NOMO-1 treated with dmso at 0.1 percent for 144 hours (cell line): ENCODE data around the gene NOVA2.

Experiments used
- DNase-seq: peaks from one replicate; lab custom pipeline; 2025; ENCODE audit not compliant: unreplicated experiment; lab: John Stamatoyannopoulos, UW

Gene NOVA2

DNA sequence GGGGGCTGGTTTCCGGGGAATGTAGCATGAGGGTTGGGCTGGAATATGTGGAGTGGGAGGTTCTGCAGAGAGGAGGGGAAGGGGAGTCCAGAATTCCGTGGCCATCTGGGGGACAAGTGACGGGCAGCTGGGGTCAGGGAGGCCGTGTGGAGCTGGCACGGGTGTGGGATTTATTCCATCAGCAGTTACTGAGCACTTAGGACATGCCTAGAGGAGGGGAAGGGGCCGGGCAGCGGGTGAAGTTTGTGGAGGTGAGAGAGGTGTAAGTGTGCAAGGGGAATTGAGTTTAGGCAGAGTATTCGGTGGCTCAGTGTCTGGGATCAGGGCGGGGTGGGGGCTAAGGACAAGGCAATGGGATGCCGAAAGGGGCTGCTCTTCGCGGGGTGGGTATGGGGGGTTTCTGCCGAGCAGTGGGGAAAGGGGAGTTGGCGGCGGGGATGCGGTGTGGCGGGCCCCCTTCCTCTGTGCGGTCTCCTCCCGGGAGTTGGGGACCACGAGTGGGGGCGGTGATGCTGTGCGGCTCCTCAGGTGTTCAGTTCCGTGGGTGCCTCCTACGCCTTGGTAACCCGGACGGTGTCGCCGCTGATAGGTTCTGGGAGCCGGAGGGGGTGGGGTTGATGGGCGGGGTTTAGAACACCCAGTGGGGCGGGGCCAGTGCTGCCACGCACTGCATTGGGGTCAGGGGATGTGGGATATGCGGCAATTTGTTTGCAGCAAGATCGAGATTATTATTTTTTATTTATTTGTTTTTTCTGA is 27.0 kb upstream of the NOVA2 start:
- no peak for DNase-seq

DNA sequence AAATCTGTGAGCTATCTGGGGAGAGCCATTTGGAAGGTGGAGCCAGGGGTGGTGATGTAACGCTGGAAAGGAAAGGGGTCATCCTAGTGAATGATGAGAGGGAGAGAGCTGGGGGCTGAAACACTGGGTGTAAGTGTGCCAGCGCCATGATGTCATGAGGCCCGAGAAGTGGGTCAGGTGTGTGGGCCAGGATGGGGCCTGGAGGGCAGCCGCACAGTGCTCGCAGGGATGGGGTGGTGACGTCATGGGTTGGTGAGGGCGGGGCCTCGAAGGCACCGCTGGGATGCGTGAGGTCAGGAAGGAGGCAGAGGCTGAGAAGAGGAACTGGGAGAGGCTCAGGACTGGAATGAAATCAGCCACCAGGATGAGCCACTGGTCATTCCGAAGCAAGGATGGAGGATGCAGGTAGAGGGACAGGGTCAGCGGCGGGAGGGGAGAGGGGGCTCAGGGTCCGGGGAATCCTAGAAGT is 26.0 kb upstream of the NOVA2 start:
- DNase-seq = no peak

DNA sequence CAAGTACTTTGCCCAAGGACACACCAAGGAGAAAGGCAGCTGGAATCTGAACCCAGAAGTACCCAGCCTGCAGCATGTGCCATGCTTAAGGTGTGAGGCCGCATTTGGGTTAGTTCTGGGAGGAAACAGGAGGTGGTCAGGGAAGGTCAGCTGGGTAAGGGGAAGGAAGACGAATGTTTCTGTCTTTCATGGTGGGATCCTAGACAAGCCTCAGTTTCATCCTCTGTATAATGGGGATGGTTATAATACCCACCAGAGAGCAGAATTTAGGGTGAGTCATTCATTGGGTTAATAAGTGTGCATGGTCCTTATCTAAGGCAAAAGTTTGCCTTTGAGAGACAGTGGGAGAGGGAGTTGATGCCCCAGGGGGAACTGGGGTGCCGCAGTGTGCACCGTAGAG is 25.2 kb upstream of the NOVA2 start:
- no peak for DNase-seq

DNA sequence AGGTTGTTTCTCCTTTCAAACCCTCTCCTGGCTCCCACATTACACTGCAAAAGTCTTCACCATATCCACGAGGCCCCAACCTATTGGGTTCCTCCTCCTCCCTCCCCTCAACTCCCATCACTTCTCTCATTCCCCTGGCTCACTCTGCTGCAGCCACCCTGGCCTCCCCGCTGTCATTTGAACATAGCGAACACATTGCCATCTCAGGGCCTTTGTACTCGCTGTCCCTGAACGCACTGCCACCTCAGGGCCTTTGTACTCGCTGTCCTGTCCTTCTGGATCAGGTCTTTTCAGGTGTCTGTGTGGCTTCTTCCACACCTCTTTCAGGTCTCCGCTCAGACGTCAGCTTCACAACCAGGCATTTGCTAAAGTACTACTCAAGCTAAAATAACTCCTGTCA is 23.3 kb upstream of the NOVA2 start:
- DNase-seq = no peak

DNA sequence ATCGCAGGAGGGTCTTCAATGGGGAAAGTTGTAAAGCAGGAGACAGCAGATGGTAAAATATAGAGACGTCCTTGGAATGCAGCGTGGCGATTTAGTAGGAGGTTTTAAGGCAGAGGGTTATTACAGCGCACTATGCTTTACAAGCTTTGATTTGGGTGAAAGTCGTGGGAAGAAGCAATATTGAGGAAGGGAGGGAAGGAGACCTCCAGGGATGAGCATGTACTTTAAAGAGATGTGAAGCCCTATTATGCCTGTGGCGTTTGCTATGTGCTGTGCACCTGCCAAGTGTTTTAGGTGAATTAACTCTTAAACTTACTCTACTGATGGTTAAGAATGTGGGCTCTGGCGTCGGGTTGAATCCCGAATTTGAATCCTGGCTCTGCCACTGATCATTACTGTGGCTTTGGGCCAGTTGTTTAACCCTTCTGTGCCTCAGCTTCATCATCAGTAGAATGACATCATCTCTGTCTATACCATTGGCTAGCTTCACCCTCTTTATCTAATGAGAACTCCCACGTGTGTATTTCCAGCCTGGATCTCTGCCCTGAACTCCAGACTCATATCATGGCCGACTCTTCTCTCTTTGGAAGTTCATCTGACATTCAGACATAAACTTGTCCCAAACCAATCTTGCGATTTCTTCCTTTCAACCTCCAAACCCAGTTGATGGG is 22.2 kb upstream of the NOVA2 start:
- no peak for DNase-seq

DNA sequence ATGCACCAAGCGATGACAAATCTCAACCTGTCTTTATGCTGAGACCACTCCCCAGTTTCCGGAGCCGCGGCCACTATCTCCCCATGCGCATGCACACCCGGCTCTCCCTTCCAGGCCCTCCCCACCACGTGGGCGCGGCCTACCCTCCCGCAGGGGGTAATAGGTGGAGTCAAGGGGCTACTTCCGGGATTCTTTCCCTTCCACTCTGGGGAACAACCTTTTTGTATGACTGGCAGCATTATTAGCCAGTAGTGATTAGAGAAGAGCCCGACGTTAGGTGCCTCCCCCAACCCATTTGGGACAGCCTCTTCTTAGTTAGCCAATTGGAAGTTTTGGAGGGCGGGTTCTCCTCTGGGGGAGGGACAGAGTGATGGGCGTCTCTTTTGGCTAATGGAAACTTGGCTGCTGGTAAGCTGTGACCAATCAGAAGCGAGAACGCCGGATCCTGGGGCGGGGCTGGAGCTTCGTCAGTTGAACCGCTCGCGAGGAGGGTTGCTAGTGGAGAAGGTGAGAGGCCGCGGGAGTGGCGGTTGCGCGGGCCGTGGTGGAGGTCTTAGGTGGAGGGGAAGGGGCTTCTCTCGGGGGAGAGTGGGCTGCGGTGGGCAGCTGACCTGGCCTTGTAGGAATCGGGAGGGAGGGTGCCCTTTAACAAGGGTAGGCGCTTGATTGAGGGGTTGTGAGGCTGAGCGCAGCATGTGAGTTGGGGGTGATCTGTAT is 21.5 kb upstream of the NOVA2 start, which contains the start of gene CCDC61:
TSS of gene CCDC61 (plus strand) at position 470 of the 717 bp plus-strand sequence. CDS start 7,552 bp downstream, outside the sequence.
- DNase-seq = peak; percentile 98

DNA sequence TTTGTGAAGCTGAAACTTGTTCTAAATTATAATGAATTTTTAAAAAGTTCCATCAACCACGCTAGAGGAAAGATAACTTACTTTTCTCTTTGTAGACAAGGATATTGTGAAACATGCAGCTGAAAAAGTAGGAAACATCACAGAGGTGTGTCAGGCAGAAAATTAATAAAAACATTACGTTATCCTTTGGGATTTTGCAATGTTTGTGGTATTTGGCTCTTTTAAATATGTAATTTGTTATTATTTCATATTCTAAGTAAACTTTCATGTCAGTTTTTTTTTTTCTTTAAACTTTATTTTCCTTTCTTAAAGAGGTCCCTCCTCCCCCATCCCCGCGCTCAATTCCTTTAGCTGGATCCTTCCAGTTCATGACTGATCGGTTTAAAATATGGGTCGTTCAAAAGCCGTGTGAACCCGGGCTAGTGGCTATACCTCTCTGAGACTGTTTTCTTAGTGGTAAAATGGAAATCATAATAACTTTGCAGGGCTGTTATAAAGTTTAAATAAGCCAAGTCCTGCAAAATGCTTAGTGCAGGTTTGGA is 20.9 kb upstream of the NOVA2 start:
- no peak for DNase-seq

DNA sequence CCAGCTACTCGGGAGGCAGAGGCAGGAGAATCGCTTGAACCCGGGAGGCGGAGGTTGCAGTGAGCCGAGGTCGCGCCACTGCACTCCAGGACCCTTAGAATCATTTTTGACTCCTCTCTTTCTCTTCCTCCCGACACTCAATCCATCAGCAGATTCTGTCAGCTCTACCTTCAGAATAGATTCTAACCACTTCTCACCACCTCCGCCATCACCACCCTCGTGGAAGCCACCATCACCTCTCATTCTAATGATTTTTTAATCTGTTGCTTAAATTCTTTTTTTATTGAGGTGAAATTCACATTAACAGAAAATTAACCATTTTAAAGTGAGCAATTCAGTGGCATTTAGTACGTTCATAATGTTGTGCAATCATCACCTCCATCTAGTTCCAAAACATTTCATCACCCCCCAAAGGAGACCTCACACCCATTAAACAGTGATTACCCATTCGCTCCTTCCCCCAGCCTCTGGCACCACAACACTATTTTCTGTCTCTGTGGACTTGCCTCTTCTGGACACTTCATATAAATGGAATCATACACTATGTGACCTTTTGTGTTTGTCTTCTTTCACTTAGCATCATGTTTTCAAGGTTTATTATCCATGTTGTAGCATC is 16.6 kb upstream of the NOVA2 start:
- DNase-seq = no peak

DNA sequence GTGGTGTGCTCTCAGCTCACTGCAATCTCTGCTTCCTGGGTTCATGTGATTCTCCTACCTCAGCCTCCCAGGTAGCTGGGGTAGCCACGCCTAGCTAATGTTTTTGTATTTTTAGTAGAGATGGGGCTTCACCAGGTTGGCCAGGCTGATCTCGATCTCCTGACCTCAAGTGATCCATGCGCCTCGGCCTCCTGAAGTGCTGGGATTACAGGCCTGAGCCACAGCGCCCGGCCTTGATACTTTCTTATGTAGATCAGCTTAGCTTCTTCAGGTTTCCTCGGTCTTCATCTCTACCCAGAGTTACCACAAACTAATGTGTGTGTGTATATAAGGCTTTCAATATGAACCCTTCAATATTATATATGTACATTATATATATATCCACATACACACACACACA is 11.7 kb upstream of the NOVA2 start:
- DNase-seq = no peak

DNA sequence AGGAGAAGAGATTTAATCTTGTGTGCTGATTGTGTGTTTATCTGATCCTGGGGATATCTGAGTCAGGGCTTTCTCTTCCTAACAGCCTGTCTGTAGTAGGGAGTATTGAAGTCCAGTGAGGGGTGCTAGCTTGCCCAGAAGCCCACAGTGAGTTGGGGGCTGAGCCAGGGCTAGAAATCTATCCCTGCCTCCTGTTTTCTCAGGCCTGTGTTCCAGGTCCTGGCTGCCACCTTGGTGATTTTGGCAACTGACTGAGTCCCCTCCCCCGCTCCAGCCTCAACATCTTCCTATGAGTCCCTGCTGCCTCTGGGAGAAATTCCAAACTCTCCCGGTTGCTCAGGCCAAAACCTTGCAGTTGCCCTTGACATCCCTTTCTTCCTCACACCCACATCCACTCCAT is 7.7 kb upstream of the NOVA2 start:
- no peak for DNase-seq

DNA sequence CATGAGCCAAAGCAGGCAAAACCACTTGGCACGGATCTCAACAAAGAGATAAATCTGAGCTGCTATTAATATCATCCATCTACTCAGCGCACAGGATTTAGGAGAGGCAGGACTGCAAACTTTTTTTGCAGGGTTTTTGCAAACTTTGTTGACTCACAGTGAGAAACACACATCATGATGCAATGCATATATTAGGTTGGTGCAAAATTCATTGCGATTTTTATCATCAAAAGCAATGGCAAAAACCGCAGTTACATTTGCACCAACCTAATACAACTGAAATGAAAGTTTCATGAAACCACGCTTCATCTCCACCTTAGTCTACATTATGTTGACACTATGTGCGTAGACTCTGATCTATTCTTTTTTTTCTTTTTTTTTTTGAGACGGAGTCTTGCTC is 4.5 kb upstream of the NOVA2 start:
- no peak for DNase-seq

DNA sequence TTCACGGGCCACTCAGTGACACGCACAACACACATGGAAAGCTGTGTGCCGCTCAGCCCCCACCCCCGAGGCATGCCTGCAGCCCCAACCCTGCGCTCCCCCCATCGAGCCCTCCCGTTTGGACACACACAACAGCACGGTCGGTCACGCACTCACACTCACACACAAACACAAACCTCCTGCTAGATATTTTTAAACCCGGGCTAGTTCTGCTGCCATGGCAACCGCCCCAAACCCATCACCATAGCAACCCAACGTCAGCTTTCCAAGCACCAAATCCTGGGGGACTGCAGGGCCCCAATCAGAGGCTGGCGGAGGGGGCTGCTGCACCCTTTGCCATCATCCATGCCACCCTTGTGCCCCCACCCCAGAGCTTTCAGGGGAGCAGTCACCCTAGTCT is 2.5 kb upstream of the NOVA2 start:
- no peak for DNase-seq

DNA sequence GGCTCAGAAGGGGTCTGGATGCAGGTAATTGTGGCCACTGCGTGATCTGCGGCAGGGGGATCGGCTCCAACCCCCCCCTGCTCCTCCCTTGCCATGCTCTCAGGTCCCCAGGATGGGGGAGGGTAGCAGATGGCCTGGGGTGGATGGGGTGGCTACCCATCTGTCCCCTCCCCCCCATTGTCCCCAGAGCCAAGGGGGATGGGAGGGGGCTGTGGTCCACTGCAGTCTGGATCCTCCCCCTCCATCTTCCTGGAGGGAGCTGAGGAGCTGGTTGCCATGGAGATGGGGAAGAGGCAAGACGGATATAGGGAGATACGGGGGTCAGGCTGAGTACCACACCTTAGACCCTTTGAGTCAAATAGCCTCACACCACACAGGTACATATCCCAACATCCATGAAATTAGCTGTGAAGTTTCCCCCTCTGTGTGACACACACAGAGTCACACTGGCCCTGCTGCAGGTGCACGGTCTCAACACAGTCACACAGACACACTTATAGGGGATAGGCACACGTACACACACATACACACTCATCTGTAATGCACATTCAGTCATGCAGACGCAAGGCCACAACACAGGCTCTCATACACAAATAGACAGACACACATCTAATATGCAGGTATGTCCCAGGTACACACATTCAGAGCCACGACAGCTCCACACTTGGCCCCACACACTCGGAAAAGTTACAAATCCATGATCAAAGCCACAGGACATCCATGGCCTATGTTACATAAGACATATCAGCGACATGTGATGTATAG is 1.8 kb upstream of the NOVA2 start:
- DNase-seq = no peak

DNA sequence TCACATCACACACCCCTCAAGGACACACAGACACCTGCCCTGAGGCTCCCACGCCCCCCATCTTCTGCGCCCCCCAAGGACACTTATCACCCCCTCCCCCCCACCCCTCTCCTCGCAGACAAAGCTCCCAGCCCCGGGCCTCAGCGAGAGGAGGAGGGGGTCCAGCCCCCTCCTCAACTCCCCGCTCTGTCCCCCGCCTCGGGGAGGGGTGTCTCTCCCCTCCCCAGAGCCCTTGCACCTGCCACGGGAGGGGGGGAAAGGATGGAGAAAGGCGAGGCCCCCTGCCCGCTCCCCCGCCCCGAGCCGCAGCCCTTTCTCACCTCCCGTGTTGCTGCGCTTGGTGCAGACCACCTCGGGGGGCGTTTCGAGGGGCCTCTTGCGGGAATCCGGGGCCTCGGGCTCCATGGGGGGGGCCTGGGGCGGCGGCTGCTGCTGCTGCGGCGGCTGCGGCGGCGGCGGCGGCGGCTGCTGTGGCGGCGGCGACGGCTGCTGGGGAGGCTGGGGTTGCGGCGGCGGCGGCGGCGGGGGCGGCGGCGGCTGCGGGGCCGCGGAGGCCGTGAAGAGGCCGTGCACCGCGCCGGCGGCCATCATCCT is 621 bp downstream of the NOVA2 start:
- no peak for DNase-seq

DNA sequence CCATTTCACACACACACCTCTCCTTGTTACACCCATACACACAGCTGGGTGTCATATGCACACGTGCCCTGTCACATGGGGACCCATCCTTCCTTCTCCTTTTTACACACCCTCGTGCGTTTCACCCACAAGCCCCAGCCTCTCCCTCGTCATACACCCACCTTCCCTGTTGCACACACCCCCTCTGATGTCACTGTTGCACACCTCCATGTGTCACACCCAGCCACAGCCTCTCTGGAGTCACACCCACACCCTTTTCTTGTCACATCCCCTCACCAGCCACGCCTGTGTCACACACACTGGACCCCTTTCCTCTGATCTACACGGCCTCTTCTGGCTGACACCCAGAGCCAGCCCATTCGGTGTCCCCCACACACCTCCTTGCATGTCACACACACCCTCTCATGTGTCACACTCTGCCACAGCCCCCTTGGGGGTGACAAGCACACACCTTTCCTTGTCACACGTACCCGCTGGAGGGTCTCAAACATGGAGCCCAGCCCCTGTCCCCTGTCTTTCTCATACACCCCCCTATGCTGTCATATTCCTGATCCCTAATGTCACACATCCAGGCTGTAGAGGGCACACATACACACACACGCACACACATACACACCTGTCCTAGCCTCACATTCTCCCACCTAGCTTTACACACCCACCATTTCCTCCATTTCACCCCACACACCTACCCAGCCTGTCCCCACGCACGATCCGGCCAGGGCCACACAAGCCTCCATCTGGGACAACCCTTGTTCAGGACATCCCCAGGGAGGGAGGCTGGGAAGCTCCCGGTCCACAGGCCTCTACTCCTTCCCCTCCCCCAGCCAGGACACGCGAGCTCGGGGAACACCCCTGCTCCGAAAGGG is 1.4 kb downstream of the NOVA2 start:
- DNase-seq = no peak

DNA sequence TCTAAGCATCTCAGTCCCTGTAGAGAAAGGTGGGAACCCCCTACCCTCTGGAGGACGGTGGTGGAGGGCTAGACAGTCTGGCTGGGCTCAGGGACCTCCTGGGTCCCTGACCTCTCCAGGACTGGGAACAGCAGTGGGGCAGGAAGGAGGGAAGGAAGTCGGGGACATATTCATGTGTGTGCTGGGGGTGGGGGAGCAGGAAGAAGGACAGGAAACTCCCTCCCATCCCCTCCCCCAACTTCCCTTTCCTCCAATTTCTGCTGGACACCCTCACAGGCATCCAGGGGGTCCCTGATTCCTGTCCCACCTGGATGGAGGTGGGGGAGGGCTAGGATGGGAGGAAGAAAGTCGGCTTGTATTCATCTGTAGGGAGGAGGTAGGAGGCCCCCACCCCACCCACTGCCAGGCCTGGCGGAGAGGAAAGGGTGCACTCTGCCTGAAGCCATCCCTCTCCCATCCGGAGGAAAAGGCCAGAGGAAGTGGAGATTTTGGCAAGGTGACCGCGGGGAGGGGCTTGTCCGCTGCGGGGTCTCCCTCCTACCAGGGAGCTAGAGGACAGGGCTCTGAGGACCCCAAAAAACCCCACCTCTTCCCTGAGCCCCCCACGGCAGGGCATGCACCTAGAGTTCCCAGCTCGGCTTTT is 2.3 kb downstream of the NOVA2 start:
- DNase-seq = no peak

DNA sequence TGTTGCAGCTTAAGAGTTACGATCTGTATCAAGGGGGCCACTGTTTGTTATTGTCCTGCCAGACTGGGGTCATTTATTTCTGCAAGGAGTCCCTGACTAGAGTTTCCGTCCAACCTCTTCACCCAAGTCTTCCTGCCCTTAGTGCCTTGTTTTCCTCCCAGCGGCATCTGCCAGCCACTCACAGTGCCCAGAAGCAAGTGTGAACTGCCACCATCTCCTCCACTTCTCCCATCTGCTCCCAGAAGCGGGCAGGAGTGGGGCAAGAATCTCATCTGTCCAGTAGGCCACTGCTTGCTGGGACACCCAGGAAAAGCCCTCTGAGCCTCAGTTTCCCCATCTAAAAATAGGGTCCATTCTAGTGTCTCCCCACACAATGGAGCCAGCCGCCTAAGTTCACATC is 4.0 kb downstream of the NOVA2 start:
- no peak for DNase-seq

DNA sequence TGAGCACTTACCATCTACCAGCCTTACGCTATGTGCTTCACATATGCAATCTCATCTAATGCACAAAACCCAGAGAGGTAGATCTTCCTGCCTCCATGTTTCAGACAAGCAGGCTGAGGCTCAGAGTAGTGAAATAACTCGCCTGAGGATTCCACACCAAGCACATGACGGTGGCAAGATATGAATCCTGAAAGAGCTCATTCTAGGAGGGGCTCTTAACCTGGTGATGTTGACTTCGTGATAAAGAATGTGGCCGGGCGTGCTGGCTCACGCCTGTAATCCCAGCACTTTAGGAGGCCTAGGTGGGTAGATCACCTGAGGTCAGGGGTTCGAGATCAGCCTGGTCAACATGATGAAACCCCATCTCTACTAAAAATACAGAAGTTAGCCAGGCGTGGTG is 5.0 kb downstream of the NOVA2 start:
- no peak for DNase-seq

DNA sequence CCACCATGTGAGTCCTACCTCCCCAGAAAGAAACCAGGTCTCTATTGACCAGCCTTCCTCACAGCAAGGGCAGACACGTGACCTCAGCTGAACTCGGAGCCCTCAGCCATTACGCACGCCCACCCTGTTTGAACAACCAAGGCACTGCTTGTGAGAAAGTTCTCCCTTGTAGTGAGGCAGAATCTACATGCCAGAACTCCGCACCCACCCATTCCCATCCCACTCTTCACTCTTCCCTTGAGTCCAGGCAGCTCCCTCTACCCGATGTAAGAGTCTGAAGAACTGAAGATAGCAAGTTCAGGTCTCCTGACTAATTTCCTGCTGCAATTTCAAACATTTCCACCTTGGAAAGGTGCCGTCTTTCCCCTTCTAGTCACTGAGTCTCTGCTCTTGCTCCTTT is 6.4 kb downstream of the NOVA2 start:
- DNase-seq = no peak
